Frontal cortex (tissue), 4 donors: ENCODE measurements around the gene SMLR1. TPM values are rescaled to one million over a fixed set of nuclear protein-coding genes. Genes with fewer than 3 reads are reported as not detected.

Experiments
- DNase-seq, 2 donors: peaks; one replicate each; pipeline ENCODE4 v3.0.0; 2012; ENCODE audit warnings: low spot score in 2 of 2
- FAIRE-seq: peaks from 2 replicates; lab custom pipeline; 2012; peaks lifted over from hg19 to GRCh38; lab: Jason Lieb, UNC
- total RNA-seq: library from RNA; depleted of rRNA; stranded (reverse); fragments of >200 nt; gene quantifications from one replicate; pipeline ENCODE4 v1.2.3, GENCODE V29; 2014
- donor health status: control.
- donor health status: control.
- donor health status: control.

Gene SMLR1
- total RNA-seq, 1 donor from 2014 or later, result not detected

- FAIRE-seq, result no peak
Measured at GRCh38 chr6:130879826-130880225, 52.6 kb downstream of the SMLR1 start.

GRCh38 chr6:130882370-130882769 is 55.2 kb downstream of the SMLR1 start:
- no peak for DNase-seq
- FAIRE-seq, result no peak

More at GRCh38 chr6:130879826-130880225, 52.6 kb downstream of the SMLR1 start:
- no peak for DNase-seq

GRCh38 chr6:130885392-130886192 is 58.4 kb downstream of the SMLR1 start:
- peak; percentile 90 for FAIRE-seq
- peak; percentile 15 to 42 for DNase-seq

Other genes with a start within 250 kb of the SMLR1 start
- gene EPB41L2, start 235.8 kb downstream of the SMLR1 start, total RNA-seq, result 30.2 TPM